Mammary epithelial cell (primary cell): ENCODE results near the gene VAV2.

Source experiments
- EZH2 ChIP-seq: IDR thresholded peaks from 2 replicates; pipeline ENCODE4 v1.6.1; 2012; ENCODE audit warnings: low read length, inconsistent platforms, borderline replicate concordance
- TF ChIP-seq, protein P1 (sequence below), 2 donors: IDR thresholded peaks in 1 of 2; conservative IDR thresholded peaks in 1 of 2; 2 replicates each; pipeline ENCODE4 v1.5.1; 2011 to 2012; ENCODE audit warnings: inconsistent platforms in 2 of 2, low read length in 2 of 2, mild to moderate bottlenecking in 2 of 2, control low read depth in 1 of 2, low read depth in 1 of 2; ENCODE audit not compliant: insufficient read depth in 1 of 2; ENCODE audit errors: extremely low read depth in 1 of 2

GRCh38 chr9:133956520-133957076 is 35.5 kb downstream of the VAV2 start:
- TF ChIP-seq, protein P1, sequence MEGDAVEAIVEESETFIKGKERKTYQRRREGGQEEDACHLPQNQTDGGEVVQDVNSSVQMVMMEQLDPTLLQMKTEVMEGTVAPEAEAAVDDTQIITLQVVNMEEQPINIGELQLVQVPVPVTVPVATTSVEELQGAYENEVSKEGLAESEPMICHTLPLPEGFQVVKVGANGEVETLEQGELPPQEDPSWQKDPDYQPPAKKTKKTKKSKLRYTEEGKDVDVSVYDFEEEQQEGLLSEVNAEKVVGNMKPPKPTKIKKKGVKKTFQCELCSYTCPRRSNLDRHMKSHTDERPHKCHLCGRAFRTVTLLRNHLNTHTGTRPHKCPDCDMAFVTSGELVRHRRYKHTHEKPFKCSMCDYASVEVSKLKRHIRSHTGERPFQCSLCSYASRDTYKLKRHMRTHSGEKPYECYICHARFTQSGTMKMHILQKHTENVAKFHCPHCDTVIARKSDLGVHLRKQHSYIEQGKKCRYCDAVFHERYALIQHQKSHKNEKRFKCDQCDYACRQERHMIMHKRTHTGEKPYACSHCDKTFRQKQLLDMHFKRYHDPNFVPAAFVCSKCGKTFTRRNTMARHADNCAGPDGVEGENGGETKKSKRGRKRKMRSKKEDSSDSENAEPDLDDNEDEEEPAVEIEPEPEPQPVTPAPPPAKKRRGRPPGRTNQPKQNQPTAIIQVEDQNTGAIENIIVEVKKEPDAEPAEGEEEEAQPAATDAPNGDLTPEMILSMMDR (conservative IDR thresholded peaks at IDR 0.05 in 1 of 2, IDR thresholded peaks at IDR 0.05 in 1 of 2; ENCODE audit: extremely low read depth in 1 of 2, insufficient read depth in 1 of 2, low read depth in 1 of 2, low read length in 2 of 2) = no peak
- no peak for TF ChIP-seq EZH2
